IMR-90 (cell line): Measurements from ENCODE around the gene DSCAML1.

Experiments used
- CEBPB ChIP-seq: IDR thresholded peaks from 2 replicates; pipeline ENCODE4 v1.6.1; 2012; ENCODE audit warnings: low read depth, low read length, improper control_type of control experiment
- FOS ChIP-seq: fragments of 150-350 bp; IDR thresholded peaks from 2 replicates; pipeline ENCODE4 v1.6.1; 2016; ENCODE audit warnings: low read depth, low read length
- POLR2A ChIP-seq: IDR thresholded peaks from 2 replicates; pipeline ENCODE4 v1.6.1; 2012; ENCODE audit warnings: mild to moderate bottlenecking, low read depth, low read length
- TF ChIP-seq, protein P1 (sequence below): conservative IDR thresholded peaks from 2 replicates; pipeline ENCODE4 v1.5.1; 2012; ENCODE audit warnings: mild to moderate bottlenecking, low read depth, low read length, improper control_type of control experiment
- TF ChIP-seq, protein P2 (sequence below): fragments of 150-350 bp; IDR thresholded peaks from 2 replicates; pipeline ENCODE4 v1.6.1; 2017; ENCODE audit warnings: mild to moderate bottlenecking, antibody characterized with exemption, low read length, low read depth

DNA sequence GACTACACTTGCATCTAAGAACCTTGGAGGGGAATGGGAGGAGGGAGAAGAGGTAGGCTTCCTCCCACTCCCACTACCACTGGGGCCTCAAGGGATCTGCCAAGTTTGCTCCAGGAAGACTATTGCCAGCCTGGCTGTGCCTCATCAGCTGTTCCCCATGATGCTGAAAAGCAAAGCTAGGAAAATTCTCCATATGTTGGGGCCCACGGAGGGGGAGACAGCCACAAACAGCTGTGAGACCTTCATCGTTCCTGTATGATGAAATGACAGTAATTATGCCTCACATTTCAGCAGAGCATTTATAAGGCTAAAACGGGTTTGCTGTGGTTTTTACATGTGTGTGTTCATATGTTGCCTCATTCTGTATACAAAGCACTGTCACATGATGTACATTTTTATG lies 6.7 kb downstream of the DSCAML1 start:
- TF ChIP-seq, protein P1, sequence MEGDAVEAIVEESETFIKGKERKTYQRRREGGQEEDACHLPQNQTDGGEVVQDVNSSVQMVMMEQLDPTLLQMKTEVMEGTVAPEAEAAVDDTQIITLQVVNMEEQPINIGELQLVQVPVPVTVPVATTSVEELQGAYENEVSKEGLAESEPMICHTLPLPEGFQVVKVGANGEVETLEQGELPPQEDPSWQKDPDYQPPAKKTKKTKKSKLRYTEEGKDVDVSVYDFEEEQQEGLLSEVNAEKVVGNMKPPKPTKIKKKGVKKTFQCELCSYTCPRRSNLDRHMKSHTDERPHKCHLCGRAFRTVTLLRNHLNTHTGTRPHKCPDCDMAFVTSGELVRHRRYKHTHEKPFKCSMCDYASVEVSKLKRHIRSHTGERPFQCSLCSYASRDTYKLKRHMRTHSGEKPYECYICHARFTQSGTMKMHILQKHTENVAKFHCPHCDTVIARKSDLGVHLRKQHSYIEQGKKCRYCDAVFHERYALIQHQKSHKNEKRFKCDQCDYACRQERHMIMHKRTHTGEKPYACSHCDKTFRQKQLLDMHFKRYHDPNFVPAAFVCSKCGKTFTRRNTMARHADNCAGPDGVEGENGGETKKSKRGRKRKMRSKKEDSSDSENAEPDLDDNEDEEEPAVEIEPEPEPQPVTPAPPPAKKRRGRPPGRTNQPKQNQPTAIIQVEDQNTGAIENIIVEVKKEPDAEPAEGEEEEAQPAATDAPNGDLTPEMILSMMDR = no peak
- TF ChIP-seq FOS = no peak
- TF ChIP-seq, protein P2, sequence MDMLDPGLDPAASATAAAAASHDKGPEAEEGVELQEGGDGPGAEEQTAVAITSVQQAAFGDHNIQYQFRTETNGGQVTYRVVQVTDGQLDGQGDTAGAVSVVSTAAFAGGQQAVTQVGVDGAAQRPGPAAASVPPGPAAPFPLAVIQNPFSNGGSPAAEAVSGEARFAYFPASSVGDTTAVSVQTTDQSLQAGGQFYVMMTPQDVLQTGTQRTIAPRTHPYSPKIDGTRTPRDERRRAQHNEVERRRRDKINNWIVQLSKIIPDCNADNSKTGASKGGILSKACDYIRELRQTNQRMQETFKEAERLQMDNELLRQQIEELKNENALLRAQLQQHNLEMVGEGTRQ = no peak
- TF ChIP-seq POLR2A = no peak
- no peak for TF ChIP-seq CEBPB
